ENCODE data around the gene HOXC4.
A peak's percentile ranks its signal among the peaks of the same experiment; 100 is the strongest.

The HOXC4 gene

GRCh38 chr12:54033980-54034784 is 19.5 kb upstream of the HOXC4 start (continued):
- no peak for TF ChIP-seq ZNF341 (tag by site-specific recombination; IDR thresholded peaks at IDR 0.05; ENCODE audit: low read depth)
- no peak for TF ChIP-seq HOXC10 (CRISPR knock-in tag; IDR thresholded peaks at IDR 0.05)
- TF ChIP-seq ZNF677 (tag by site-specific recombination; IDR thresholded peaks at IDR 0.05), result no peak
- no peak for TF ChIP-seq ZXDB (tag by site-specific recombination; IDR thresholded peaks at IDR 0.05)
- TF ChIP-seq SALL2 (tag by site-specific recombination; IDR thresholded peaks at IDR 0.05; ENCODE audit: borderline replicate concordance), result no peak
- TF ChIP-seq ZNF202 (tag by site-specific recombination; IDR thresholded peaks at IDR 0.05; ENCODE audit: borderline replicate concordance), result no peak
- TF ChIP-seq KLF16 (tag by site-specific recombination; IDR thresholded peaks at IDR 0.05), result no peak
- no peak for TF ChIP-seq ZNF274 (IDR thresholded peaks at IDR 0.05; ENCODE audit: low read length)
- no peak for TF ChIP-seq ZNF274 (tag by site-specific recombination; IDR thresholded peaks at IDR 0.05; ENCODE audit: borderline replicate concordance)
- no peak for TF ChIP-seq GLI2 (tag by site-specific recombination; IDR thresholded peaks at IDR 0.05; ENCODE audit: borderline replicate concordance, low read depth)
- 0 out of 2 replicates have a peak, but pooled peaks have one; percentile 3 for TF ChIP-seq SP3 (tag by site-specific recombination; IDR thresholded peaks at IDR 0.05)
- TF ChIP-seq, protein P1, sequence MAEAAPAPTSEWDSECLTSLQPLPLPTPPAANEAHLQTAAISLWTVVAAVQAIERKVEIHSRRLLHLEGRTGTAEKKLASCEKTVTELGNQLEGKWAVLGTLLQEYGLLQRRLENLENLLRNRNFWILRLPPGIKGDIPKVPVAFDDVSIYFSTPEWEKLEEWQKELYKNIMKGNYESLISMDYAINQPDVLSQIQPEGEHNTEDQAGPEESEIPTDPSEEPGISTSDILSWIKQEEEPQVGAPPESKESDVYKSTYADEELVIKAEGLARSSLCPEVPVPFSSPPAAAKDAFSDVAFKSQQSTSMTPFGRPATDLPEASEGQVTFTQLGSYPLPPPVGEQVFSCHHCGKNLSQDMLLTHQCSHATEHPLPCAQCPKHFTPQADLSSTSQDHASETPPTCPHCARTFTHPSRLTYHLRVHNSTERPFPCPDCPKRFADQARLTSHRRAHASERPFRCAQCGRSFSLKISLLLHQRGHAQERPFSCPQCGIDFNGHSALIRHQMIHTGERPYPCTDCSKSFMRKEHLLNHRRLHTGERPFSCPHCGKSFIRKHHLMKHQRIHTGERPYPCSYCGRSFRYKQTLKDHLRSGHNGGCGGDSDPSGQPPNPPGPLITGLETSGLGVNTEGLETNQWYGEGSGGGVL (tag by site-specific recombination; IDR thresholded peaks at IDR 0.05), result peak; percentile 82
- no peak for TF ChIP-seq ZNF701 (tag by site-specific recombination; IDR thresholded peaks at IDR 0.05)
- TF ChIP-seq ZNF391 (tag by site-specific recombination; IDR thresholded peaks at IDR 0.05; ENCODE audit: borderline replicate concordance, low read depth), result no peak

GRCh38 chr12:54034785-54035310 is 18.8 kb upstream of the HOXC4 start:
- CTCF ChIA-PET, result interaction anchor here (0.7 to 3.5 kb wide), 8 partner anchors 10 to 166 kb away, joined by 3 to 17 read pairs (median 6); partner anchors contain the start of gene HOXC10
- H3K4me3 ChIP-seq (ENCODE audit: low read depth, low read length), result no peak overlapping the region
- POLR2A ChIA-PET, result no interaction called here
- H3K4me1 ChIP-seq (ENCODE audit: control insufficient read depth, insufficient read depth, low read length), result peaks cover 44% of the 10 kb centered on the region
- peak overlapping the region; percentile 100; the same call in 1 of the 2 replicates for H3K27ac ChIP-seq (ENCODE audit: extremely low read depth, low read depth, low read length)
- no peaks in the 10 kb centered on the region for H3K9me3 ChIP-seq (ENCODE audit: control insufficient read depth, insufficient read depth, low read depth, low read length)
- TF ChIP-seq ZNF366 (tag by site-specific recombination; conservative IDR thresholded peaks at IDR 0.05) (no peak), ZBTB20 (tag by site-specific recombination; IDR thresholded peaks at IDR 0.05) (no peak), ZFP69B (tag by site-specific recombination; IDR thresholded peaks at IDR 0.05) (peak; percentile 27; the same call in 1 of the 2 replicates), ZNF26 (tag by site-specific recombination; IDR thresholded peaks at IDR 0.05) (no peak), ZNF521 (tag by site-specific recombination; IDR thresholded peaks at IDR 0.05) (no peak), ZNF707 (tag by site-specific recombination; IDR thresholded peaks at IDR 0.05) (no peak), ZNF2 (tag by site-specific recombination; IDR thresholded peaks at IDR 0.05) (no peak)
- TF ChIP-seq, protein P2, sequence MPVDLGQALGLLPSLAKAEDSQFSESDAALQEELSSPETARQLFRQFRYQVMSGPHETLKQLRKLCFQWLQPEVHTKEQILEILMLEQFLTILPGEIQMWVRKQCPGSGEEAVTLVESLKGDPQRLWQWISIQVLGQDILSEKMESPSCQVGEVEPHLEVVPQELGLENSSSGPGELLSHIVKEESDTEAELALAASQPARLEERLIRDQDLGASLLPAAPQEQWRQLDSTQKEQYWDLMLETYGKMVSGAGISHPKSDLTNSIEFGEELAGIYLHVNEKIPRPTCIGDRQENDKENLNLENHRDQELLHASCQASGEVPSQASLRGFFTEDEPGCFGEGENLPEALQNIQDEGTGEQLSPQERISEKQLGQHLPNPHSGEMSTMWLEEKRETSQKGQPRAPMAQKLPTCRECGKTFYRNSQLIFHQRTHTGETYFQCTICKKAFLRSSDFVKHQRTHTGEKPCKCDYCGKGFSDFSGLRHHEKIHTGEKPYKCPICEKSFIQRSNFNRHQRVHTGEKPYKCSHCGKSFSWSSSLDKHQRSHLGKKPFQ (tag by site-specific recombination; IDR thresholded peaks at IDR 0.05), result no peak
- peaks cover 2 to 9% of the 10 kb centered on the region in 2 experiments; a peak in 2 of 3 replicates for H3K36me3 ChIP-seq (ENCODE audit: control insufficient read depth in 2 of 2, insufficient read depth in 1 of 2, low read length in 2 of 2)

Data from HEK293 (cell line).